Measurements from ENCODE around the gene STK32C.

DNA sequence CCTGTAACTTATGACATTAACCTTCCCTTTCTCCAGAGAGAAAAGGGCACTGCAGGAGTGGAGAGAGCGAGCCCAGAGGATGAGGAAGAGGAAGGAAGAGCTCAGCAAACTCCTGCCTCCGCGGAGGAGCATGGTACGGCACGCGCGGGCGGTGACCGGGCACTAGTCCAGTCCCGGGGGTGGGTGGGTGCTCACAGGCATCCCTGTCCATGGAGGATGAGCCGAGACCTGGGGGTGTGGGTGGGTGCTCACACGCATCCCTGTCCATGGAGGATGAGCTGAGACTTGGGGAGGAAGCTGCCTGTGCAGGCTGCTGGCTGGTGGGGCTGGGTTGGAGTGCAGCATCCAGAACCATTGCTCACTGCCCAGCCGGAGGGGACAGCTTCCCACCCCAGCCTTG lies 48.0 kb upstream of the STK32C start:
- TF ChIP-seq, protein P1, sequence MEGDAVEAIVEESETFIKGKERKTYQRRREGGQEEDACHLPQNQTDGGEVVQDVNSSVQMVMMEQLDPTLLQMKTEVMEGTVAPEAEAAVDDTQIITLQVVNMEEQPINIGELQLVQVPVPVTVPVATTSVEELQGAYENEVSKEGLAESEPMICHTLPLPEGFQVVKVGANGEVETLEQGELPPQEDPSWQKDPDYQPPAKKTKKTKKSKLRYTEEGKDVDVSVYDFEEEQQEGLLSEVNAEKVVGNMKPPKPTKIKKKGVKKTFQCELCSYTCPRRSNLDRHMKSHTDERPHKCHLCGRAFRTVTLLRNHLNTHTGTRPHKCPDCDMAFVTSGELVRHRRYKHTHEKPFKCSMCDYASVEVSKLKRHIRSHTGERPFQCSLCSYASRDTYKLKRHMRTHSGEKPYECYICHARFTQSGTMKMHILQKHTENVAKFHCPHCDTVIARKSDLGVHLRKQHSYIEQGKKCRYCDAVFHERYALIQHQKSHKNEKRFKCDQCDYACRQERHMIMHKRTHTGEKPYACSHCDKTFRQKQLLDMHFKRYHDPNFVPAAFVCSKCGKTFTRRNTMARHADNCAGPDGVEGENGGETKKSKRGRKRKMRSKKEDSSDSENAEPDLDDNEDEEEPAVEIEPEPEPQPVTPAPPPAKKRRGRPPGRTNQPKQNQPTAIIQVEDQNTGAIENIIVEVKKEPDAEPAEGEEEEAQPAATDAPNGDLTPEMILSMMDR (IDR thresholded peaks at IDR 0.05) = no peak
- TF ChIP-seq EZH2 (IDR thresholded peaks at IDR 0.05) (no peak), EZH2phosphoT487 (IDR thresholded peaks at IDR 0.05) (no peak)

Data from neural progenitor cell (in vitro differentiated cells).